HG03095 (cell line): Measurements from ENCODE around the gene SPIN4.
"Not testable (repeated sequence)": the region's sequence is repeated elsewhere in the genome, so short reads cannot be mapped to it uniquely, and the experiment has no call there.

Experiments
- ATAC-seq: cut with Tn5 transposase; IDR thresholded peaks from one replicate; pipeline ENCODE4 v1.9.1; 2021; ENCODE audit warnings: moderate library complexity; ENCODE audit not compliant: unreplicated experiment

SPIN4 gene

GRCh38 chrX:63350941-63351616 is at the start of gene SPIN4:
TSS of gene SPIN4 (minus strand) at chrX:63351332. CDS start at chrX:63350819, 513 bp downstream.
- ATAC-seq: peak; percentile 93

DNA sequence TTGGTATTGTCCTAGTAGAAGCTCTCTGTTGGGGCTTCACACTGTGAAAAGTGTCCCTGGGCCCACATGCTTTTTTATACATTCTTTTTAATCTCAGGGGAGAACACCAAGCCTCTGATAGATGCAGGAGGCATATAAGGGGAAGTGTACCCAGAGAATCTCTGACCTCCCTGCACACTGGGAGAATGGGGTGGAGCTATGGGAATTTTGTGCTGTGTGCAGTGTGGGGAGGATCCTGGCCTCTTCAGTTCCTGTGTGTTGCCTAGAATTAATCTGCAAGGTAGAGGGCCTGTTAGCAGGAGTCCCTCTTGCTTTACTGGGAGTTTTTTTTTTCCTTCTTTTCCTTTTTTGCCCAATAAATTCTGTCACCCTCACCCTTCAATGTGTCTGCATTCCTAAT is 49.2 kb upstream of the SPIN4 start:
- ATAC-seq: no peak

DNA sequence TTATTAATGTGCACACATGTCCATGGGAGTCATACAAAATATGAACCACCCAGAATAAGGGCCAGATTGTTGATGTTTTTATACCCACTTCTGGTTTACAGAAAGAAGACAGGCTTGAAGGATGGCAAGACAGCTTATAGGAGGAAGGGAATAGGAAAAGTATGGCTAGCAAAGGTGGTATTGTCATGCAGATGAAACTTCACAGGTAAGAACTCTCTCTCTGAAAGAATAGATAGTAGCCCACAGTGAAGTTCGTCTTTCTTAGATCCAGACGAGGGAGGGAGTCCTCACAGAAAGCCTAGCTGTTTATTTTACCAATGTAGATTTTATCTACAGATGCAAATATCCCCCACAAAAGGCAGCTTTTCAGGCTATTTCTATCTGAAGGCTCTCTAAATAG is 43.7 kb upstream of the SPIN4 start:
- ATAC-seq: no peak

DNA sequence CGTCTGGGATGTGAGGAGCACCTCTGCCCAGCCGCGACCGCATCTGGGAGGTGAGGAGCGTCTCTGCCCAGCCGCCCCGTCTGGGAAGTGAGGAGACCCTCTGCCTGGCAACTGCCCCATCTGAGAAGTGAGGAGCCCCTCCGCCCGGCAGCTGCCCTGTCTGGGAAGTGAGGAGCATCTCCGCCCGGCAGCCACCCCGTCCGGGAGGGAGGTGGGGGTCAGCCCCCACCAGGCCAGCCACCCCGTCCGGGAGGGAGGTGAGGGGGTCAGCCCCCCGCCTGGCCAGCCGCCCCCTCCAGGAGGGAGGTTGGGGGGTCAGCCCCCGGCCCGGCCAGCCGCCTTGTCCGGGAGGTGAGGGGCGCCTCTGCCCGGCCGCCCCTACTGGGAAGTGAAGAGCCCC is 42.0 kb upstream of the SPIN4 start:
- ATAC-seq: not testable (repeated sequence)

GRCh38 chrX:63387411-63387810 is 36.3 kb upstream of the SPIN4 start:
- no peak for ATAC-seq

- not testable (repeated sequence) for ATAC-seq
These were observed 33.1 kb upstream of the SPIN4 start for GRCh38 chrX:63384263-63384662.

- ATAC-seq: not testable (repeated sequence)
These were observed 21.9 kb upstream of the SPIN4 start for GRCh38 chrX:63373012-63373411.

DNA sequence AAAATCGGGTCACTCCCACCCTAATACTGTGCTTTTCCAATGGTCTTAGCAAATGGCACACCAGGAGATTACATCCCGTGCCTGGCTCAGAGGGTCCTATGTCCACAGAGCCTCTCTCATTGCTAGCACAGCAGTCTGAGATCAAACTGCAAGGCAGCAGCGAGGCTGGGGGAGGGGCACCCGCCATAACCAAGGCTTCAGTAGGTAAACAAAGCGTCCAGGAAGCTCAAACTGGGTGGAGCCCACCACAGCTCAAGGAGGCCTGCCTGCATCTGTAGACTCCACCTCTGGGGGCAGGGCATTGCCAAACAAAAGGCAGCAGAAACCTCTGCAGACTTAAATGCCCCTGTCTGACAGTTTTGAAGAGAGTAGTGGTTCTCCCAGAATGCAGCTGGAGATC is 16.6 kb upstream of the SPIN4 start:
- not testable (repeated sequence) for ATAC-seq

DNA sequence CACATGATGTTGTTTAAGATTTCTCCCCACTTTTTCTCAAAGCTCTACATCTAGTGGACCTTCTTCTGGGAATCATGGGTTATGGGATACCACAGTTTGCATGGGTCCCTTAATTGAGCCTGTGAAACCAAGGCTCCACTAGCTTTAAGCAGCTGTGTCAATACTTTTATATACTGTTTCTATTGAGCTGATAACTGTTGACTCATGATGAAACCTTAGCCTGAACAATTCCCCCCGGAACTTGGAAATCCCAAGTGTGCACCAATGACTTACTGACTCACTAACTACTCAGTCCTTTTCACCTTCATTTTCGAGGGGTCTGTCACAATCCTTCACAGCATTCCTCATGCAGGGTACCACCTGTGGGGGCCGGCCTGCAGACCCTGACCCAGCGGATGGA is 12.7 kb upstream of the SPIN4 start:
- no peak for ATAC-seq

GRCh38 chrX:63361494-63361893 is 10.4 kb upstream of the SPIN4 start:
- ATAC-seq: no peak

GRCh38 chrX:63354484-63354883 is 3.4 kb upstream of the SPIN4 start:
- no peak for ATAC-seq

- ATAC-seq: peak; percentile 37
These were observed 661 bp downstream of the SPIN4 start for GRCh38 chrX:63350465-63350877.

GRCh38 chrX:63349307-63349706 is 1.8 kb downstream of the SPIN4 start:
- no peak for ATAC-seq

DNA sequence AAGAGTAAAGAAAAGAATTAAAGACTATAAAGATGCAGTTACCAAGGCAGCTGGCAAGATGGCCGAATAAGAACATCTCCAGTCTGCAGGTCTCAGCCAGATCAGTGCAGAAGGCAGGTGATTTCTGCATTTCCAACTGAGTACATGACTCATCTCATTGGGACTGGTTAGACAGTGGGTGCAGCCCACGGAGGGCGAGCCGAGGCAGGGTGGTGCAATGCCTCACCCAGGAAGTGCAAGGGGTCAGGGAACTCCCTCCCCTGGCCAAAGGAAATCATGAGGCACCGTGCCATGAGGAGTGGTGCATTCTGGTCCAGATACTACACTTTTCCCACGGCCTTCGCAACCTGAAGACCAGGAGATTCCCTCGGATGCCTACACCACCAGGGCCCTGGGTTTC is 20.5 kb downstream of the SPIN4 start:
- no peak for ATAC-seq

GRCh38 chrX:63327788-63328187 is 23.3 kb downstream of the SPIN4 start:
- ATAC-seq: no peak

DNA sequence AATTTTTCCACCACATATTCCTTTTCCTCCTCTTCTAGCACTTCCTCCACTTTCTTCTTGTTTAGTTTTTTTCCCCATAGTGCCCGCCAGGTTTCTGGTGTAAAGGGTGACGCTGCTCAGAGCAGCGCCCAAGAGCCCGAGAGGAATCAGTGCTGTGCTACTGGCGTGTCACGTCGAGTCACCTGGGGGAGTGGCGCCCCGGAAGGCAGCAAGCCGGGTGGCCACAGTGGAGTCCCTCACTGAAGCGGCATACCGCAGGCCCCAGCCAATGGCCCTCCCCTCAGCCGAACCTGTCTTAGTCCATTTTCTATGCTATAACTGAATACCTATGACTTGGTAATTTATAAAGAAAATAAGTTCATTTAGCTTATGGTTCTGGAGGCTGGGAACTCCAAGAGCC is 51.5 kb downstream of the SPIN4 start:
- no peak for ATAC-seq
